ENCODE data around the gene RFNG.

RFNG gene

GRCh38 chr17:82013772-82014321 lies 37.8 kb downstream of the RFNG start:
- DNase-seq (ENCODE audit: low read depth in 3 of 3), result no peak

- no peak for DNase-seq (ENCODE audit: low read depth in 3 of 3)
These were observed 38.3 kb downstream of the RFNG start for GRCh38 chr17:82013341-82013740.

- DNase-seq (ENCODE audit: low read depth in 3 of 3), result no peak
These were observed 38.8 kb downstream of the RFNG start for GRCh38 chr17:82012640-82013295.

- no peak for DNase-seq (ENCODE audit: low read depth in 3 of 3)
These were observed 39.4 kb downstream of the RFNG start for GRCh38 chr17:82012261-82012639.

- DNase-seq (ENCODE audit: low read depth in 3 of 3), result no peak
These were observed 39.9 kb downstream of the RFNG start for GRCh38 chr17:82011617-82012187.

GRCh38 chr17:82010575-82011525 lies 40.8 kb downstream of the RFNG start:
- no peak for DNase-seq (ENCODE audit: low read depth in 3 of 3)

GRCh38 chr17:82009413-82009812 lies 42.2 kb downstream of the RFNG start:
- no peak for DNase-seq (ENCODE audit: low read depth in 3 of 3)

- no peak for DNase-seq (ENCODE audit: low read depth in 3 of 3)
These were observed 42.6 kb downstream of the RFNG start for GRCh38 chr17:82008941-82009405.

GRCh38 chr17:82008258-82008940 lies 43.2 kb downstream of the RFNG start:
- no peak for DNase-seq (ENCODE audit: low read depth in 3 of 3)

- no peak for DNase-seq (ENCODE audit: low read depth in 3 of 3)
These were observed 43.9 kb downstream of the RFNG start for GRCh38 chr17:82007495-82008257.

GRCh38 chr17:82007228-82007494 lies 44.5 kb downstream of the RFNG start:
- no peak for DNase-seq (ENCODE audit: low read depth in 3 of 3)

GRCh38 chr17:82006468-82007227 lies 45.0 kb downstream of the RFNG start:
- DNase-seq (ENCODE audit: low read depth in 3 of 3), result no peak

- no peak for DNase-seq (ENCODE audit: low read depth in 3 of 3)
These were observed 45.8 kb downstream of the RFNG start for GRCh38 chr17:82005701-82006348.

- DNase-seq (ENCODE audit: low read depth in 3 of 3), result no peak
These were observed 46.8 kb downstream of the RFNG start for GRCh38 chr17:82004517-82005455.

GRCh38 chr17:82003411-82004381 lies 47.9 kb downstream of the RFNG start:
- peak in 2 of 3 donors; percentile 15 to 24 for DNase-seq (ENCODE audit: low read depth in 3 of 3)

- DNase-seq (ENCODE audit: low read depth in 3 of 3), result no peak
These were observed 50.0 kb downstream of the RFNG start for GRCh38 chr17:82001571-82002056.

- DNase-seq (ENCODE audit: low read depth in 3 of 3), result no peak
These were observed 50.6 kb downstream of the RFNG start for GRCh38 chr17:82000803-82001570.

Data from stimulated activated CD4-positive, alpha-beta T cell treated with anti-CD3 and anti-CD28 coated beads, TNF-alpha, amount 100 ng/mL, for 48 hours (primary cell).